ENCODE results near the gene TMC8.
"Not testable (repeated sequence)": the region's sequence is repeated elsewhere in the genome, so short reads cannot be mapped to it uniquely, and the experiment has no call there.

Gene TMC8

DNA sequence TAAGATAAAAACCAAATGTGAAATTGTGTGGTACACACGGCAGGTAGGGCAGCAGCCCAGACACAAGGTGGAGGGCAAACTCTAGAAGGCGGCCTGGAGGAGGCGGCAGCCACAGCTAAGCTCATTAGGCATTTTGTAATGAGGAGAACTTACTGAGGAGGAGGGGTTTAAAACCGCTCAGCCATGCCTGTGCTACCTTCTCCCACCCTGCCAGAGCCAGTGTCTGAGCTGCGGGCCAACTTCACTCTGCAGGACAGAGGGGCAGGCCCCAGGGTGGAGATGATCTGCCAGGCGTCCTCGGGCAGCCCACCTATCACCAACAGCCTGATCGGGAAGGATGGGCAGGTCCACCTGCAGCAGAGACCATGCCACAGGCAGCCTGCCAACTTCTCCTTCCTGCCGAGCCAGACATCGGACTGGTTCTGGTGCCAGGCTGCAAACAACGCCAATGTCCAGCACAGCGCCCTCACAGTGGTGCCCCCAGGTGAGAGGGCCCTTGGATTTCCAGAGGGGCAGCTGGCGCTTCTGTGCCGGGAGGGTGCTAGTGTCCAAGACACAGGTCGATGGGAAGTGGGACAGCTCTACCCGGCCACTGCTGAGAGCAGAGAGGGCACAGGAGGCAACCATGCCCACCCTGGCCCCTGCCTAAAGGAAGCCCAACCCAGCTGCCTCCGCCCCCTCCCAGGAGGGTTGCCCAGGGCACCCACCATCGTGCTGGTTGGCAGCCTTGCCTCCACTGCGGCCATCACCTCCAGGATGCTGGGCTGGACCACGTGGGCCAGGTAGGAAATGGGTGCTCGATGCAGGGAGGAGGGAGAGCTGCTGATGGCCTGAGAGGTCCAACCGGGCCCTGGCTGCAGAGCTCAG is 33.5 kb downstream of the TMC8 start:
- DNase-seq: no peak

DNA sequence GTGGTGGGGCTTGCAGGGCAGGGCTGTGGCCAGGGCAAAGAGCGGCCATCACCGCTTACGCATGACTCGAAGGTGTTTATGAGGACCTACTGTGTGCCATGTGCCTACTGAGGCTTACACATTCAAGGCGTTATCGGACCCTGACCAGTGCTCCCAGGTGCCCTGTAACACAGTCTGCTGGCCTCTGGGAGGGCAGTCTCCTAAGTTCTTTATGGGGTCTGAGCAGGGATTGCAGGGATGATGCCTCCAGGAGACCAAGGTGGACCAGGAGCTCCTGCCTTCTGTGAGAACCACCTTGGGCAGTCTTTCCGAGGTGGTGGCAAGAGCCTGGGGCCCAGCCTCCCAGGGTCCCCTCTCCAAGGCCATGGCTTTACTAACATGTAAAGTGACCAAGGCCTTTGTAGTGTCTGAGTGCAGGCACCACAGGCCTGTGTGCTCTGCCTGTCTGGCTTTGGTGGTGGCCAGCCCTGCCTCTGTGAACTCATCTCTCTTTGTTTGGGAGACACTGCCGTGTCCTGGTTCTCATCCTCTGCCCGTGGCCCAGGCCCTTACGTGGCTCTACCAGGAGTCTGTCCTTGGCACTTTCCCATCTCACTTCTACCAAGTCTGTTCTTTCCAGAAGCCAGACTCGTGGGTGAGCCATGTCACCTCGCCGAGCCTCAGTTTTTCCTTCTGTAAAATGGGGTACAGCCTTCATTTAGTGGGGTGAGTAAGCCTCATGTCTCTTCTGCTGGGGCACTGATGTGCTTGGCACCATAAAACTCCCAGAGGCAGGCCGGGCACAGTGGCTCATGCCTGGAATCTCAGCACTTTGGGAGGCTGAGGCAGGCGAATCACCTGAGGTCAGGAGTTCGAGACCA is 34.4 kb downstream of the TMC8 start:
- DNase-seq: no peak

DNA sequence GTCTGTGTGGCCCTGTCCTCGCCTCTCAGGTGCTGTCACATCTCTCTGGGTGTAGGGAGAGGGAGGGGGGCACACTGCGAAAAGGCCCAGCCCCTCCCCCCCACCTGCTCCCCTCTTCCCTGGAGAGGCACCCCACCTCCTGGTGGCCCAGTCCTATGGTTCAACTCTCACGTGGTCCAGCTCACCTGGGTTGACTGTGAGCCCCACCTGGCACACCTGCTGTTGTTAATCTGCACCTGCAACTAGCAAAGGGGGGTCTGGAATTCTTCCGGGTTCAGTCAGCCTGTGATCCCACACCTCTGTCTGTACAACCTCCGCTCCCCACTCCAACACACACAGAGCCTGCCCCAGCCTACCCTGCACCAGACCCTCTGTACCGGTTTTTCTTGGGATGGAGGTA is 35.8 kb downstream of the TMC8 start:
- DNase-seq: no peak

DNA sequence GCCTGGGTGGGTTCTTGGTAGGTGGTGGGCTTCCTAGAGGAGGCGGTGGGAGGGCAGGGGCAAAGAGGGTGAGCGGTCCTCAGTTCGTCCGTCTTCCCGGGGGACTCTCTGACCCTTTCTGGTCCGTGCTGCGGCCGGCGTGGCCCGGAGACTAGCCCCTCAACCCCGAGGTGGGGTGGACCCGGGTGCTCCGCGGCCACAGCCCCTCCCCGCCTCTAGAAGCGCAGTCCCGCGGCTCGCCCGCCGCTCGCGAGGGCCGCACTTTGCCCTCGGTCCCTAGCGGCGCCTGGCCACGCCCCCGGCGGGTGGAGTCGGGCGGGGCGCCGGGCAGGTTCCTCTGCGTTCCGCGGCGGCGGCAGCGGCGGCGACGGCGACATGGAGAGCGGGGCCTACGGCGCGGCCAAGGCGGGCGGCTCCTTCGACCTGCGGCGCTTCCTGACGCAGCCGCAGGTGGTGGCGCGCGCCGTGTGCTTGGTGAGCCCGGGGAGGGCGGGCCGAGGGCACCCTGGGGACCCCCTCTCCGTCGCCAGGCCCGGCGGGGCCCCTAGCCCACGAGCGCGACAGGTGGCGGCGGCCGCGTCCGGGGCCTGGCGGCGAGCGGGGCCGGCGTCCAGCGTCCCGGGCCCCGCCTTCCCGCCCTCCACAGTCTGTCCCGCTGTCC is 37.8 kb downstream of the TMC8 start, which contains the start of gene SYNGR2:
Gene SYNGR2 (plus strand): TSS at position 340 of the 661 bp plus-strand sequence. CDS start 36 bp downstream, at position 376.
- DNase-seq: peak; percentile 91

DNA sequence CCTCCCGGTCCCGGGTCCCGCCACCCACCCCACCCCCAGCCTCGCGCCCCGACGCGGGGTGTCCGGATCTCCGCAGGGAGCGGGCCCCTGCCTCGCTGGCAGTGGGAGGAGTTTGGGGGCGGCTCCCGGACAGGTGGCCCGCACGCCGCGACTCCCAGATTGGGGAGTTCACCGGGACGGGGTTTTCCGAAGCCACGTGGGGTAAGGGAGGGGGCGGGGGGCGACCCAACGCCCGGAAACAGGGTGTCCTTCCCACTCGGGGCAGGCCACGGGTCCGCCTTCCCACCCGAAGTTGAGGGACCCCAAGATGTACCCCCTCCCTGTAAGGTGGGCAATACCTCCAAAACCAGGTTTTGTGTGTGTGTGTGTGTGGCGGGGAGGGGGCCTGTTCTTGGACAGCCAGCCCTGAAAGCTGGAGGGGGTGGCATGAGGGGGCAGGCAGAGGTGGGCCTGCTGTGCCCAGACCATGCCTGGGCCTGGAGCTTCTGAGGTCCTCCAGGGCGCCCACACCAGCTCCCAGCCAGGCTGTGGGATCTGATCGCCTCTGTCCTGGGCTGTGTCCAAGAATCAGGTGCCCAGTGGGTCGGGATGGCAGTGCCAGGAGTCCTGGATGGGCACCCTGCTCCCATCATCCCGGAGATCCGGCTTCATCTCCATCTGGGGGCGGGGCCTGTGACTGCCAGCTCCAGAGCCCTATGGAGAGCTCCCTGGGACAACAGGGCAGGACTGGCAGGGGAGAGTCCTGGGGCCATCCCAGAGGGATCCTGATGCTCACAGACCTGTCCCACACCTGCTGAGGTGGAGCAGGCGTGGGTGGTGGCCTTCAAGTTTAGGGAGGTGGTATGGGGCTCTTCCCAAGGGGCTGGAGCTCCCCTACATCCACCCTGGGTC is 38.6 kb downstream of the TMC8 start:
- peak; percentile 55 for DNase-seq

DNA sequence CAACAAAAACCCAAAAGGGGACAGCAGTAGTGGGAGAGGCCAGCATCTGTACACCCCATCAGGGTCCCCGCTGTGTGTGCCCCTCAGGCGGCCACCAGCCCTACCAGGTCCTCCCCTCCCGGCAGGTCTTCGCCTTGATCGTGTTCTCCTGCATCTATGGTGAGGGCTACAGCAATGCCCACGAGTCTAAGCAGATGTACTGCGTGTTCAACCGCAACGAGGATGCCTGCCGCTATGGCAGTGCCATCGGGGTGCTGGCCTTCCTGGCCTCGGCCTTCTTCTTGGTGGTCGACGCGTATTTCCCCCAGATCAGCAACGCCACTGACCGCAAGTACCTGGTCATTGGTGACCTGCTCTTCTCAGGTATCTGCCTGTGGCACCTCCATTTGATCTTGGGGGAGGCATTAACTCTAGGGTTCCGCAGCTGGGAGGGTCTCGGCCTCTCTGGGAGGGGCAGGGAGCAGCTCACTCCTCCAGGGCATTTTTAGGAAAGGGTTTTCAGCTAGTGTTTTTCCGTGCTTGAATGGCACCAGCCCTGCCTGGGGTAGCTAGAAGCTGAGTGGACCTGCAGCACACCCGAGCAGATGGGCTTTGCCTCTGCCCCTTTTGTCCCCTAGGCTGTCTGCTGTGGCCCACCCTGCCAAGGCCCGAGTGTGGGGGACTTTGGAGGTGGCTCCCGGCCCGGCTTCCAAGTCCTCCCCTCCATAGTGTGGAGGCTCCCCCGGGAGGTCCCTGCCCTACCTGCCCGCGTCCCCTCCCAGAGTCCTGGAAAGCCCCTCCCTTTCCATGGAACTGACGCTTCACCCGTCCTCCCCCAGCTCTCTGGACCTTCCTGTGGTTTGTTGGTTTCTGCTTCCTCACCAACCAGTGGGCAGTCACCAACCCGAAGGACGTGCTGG is 40.4 kb downstream of the TMC8 start:
- no peak for DNase-seq

DNA sequence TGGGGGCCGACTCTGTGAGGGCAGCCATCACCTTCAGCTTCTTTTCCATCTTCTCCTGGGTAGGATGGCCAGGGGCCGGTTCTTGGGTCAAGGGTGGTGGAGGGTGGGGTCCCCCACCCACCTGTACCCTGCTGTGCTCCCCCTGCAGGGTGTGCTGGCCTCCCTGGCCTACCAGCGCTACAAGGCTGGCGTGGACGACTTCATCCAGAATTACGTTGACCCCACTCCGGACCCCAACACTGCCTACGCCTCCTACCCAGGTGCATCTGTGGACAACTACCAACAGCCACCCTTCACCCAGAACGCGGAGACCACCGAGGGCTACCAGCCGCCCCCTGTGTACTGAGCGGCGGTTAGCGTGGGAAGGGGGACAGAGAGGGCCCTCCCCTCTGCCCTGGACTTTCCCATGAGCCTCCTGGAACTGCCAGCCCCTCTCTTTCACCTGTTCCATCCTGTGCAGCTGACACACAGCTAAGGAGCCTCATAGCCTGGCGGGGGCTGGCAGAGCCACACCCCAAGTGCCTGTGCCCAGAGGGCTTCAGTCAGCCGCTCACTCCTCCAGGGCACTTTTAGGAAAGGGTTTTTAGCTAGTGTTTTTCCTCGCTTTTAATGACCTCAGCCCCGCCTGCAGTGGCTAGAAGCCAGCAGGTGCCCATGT is 41.1 kb downstream of the TMC8 start:
- DNase-seq: not testable (repeated sequence)

DNA sequence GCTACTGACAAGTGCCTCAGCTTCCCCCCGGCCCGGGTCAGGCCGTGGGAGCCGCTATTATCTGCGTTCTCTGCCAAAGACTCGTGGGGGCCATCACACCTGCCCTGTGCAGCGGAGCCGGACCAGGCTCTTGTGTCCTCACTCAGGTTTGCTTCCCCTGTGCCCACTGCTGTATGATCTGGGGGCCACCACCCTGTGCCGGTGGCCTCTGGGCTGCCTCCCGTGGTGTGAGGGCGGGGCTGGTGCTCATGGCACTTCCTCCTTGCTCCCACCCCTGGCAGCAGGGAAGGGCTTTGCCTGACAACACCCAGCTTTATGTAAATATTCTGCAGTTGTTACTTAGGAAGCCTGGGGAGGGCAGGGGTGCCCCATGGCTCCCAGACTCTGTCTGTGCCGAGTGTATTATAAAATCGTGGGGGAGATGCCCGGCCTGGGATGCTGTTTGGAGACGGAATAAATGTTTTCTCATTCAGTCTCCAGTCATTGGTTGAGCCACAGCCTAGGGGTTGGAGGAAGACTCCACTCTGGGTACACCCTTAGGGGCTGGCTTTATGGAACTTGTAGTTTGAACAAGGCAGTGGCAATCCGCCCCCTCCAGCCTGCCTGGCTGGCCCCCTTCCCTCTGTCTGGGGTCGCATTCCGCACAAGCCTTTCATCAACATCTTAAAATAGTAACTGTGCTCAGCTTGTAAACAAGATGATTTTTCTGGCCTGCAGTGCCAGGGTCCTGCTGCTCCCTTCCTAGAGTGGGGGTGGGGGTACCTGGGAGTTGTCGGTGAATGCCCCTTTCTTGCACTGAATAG is 41.9 kb downstream of the TMC8 start:
- DNase-seq: no peak

DNA sequence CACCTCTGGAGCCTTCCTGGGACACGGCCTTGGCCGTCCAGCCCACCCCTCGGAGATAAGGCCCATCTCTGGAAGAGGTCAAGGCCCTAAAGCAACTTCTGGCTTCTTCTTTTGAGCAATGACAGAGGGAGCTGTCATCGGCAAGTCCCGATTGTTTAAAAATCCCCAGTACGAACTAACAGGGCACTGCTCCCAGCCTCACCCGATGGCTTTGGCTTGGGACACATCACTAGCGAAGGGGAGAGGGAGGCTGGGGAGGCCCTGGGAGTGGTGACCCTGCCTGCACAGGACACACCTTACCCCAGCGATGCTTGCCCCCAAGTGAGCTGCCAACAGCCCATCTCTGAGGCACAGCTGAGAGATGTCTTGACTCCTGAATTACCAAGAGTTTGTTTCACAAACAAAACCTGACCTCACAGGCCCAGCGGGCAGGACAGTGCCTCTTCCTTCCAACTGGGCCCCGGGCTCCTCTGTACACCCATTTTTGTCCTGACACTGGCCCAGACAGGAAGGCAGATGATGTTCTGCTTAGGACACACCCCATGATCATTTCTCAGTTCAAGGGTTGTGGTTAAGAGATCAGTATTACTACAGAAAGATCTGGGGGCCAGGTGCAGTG is 42.6 kb downstream of the TMC8 start:
- DNase-seq: no peak

DNA sequence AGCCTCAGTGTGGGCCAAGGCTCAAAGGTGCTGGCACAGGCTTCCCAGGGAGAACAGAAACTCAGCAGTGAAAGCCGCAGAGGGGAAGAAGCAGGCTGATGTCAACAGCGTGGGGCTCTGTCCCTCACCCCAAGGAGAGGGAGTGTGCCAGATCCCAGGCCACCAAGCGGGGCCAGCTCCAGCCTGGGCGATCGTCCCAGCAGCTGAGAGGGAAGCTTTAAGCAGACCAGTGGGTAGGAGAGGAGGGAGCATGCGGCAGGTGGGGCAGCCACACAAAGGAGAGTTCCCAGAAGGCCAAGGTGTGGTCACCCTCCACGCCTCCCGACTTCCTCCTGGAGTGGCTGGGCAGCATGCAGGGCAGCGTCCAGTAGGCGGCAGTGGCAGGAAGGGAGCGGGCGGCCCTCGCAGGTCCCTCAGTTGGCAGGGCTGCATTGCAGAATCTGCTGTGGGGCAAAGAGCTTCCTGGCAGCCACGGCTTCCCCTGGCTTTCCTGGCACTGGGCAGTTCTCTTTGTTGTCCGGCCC is 43.8 kb downstream of the TMC8 start:
- DNase-seq: no peak

DNA sequence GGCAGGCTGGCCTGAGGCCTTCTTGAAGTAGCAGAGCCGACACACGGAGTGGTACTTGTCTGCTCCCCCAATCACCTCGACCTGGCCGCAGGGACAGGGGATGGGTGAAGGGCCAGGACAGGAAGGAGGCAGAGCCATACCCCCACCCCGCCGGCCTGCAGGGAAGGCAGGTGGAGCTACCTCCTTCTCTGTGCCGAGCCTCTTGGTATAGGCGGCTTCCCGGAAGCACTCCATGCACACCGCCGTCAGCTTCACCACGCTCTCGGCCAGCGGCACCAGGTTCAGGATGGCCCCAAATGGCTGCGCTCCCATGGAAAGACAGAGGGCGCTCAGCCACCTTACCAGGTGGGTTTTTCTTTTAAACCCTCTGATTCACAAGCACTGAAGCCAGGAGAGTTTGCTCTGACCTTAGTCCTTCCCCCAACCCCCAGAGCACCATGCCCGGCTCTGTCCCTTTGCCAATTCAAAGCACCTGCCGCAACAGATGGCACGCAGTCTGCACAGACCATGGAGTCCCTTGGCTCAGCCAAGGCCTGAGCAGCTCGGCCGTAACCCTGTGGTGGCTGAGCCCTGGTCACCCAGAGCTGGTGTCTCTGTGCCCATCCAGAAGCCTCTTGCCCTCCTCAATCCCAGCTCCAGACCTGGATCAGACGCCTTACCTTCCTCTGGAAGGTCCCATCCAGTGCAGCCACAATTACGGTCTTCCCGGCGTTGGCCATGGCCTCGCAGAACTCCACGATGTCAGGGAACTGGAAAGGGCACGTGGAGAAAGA is 44.5 kb downstream of the TMC8 start:
- DNase-seq: no peak

DNA sequence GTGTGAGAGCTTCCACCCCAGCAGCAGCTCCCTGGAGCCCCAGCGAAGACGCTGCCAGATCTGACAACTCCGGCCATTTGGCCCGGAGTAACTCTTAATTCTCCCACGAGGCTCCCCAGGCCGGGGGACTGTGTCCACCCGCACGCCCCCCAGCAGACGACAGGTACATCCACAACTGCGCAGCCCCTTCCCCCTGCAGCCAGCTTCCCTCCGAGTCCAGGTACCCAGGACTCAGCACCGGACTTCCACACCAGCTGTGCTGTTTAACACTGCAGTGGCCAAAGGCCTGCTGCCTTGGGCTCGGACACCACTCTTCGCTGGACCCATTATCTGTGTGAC is 45.0 kb downstream of the TMC8 start:
- no peak for DNase-seq

DNA sequence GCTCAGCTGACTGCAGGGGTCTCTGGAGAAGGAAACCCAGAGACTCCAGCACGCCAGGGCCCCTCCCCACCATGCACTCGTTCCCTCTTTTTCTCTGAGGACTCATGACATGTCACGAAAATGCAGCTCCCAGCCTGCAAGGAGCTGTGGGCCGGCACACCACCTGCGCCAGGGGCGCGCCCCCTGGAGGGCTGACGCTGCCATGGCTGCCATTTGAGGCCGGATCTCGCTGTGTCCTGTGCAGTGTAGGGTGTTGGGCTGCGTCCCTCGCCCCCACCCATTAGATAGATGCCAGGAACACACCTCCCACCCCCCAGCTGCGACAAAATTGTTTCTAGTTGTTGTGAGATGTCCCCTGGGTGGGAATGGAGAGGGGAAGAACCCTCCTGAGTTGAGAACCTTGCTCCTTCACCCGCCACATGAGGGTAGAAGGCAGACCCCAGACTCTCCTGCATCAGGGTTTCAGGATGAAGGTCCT is 46.0 kb downstream of the TMC8 start:
- peak; percentile 82 for DNase-seq

DNA sequence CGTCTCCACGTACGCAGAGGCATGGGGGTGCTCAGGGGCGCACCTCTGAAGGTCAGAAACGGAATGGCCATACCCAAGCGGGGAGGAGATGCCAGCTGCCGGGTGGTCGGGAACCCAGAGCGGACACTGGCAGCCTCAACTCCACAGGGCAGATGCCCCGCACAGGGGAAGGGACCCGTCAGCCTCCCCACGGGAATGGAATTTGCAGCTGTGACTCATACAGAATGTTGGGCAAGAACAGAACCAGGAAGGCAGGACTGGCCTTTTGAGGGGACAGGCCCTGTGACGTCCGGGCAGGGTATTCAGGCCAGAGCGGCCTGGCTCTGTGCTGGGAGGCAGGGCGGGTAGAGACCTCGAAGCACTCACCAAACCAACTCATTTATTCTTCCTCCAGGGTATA is 48.8 kb downstream of the TMC8 start:
- no peak for DNase-seq

DNA sequence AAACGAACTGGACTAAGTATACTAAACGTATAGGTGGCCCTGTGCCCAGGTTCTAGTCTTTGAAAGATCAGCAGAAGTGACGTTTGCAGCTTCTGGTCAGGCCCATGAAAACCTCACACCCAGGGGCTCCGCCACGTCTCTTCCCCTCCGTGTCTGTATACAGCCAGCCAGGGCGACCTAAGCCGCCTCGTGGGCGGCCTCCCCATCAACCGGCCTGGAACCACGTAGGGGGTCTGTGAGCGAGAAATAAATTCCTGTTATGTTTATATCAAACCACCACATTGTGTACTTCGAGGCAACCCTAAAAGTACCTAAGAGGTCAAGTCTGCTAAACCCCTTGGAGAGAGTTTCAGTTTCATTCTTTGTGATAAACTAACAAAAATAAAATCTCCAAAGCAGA is 49.5 kb downstream of the TMC8 start:
- DNase-seq: no peak

DNA sequence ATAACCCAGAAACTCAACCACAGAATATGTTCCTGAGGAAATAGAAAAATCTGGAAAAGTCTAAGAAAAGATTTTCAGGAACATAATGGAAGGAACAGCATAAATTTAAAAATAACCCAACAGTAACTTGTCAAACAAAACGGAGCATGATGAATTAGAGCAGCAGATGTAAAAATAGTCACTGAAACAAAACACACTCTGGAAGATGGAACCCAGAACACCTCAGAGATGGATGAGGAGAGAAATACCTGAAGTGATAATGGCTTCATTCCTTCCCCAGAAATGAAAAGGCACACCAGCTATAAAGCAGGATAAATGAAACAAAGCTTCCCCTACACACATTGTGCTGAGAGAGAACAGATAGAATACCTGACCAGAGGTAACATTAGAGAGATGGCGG is 49.9 kb downstream of the TMC8 start:
- DNase-seq: no peak

DNA sequence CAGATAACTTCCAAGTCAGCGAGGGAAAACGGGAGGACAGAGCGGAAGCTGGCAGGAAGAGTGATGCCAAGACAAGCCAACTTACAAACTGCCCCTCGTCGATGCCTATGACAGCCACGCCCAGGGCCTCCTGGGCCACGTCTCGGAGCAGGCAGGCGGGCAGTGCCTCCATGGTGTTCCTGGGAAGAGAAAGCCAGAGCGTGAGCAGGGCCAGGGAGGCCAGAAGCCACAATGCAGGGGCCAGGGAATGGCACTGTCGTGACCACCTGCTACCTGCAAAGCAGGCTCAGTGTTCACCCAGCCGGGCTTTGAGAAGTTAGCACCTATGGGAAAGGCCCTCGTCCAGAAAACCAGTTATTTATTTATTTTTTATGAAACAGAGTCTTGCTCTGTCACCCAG is 51.9 kb downstream of the TMC8 start:
- DNase-seq: no peak

DNA sequence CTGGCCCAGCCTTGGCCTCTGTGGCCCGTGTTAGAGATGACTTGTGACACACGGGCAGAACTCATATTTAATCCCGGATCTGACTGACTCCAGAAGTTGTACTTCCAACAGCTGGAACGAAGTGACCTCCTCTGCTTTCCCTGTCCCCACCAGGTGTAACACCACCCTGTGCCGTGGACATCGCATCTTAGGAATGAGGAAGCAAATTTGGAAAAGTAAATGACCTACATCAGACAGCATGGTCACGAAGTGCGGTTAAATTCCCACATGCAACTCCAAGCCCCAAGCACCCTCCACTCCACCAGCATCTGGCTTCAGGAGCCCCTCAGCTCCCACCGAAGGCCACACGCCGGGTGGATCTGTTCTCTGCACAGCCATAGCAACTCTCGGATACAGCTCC is 53.3 kb downstream of the TMC8 start:
- no peak for DNase-seq

Measured in activated CD4-positive, CD25-positive, alpha-beta regulatory T cell treated with anti-CD3 and anti-CD28 coated beads, Interleukin-2, amount 50 U/mL, for 72 hours (primary cell).